ENCODE results near the gene A2M. TPM values are rescaled to one million over a fixed set of nuclear protein-coding genes. Genes with fewer than 3 reads are reported as not detected.

The A2M gene
- total RNA-seq, 1 donor from 2014 or later = 346 TPM

- no peak overlapping the region for H3K27ac Mint-ChIP-seq (ENCODE audit: unreplicated experiment)
- no peaks in the 10 kb centered on the region for H3K4me1 Mint-ChIP-seq (ENCODE audit: low read depth, unreplicated experiment)
- no peak overlapping the region for H3K4me3 Mint-ChIP-seq (ENCODE audit: unreplicated experiment)
- H3K36me3 Mint-ChIP-seq (ENCODE audit: unreplicated experiment) = no peaks in the 10 kb centered on the region
- peaks cover 2% of the 10 kb centered on the region for H3K27me3 Mint-ChIP-seq (ENCODE audit: unreplicated experiment)
- no peaks in the 10 kb centered on the region for H3K9me3 Mint-ChIP-seq (ENCODE audit: unreplicated experiment)
- no peak for TF ChIP-seq CTCF (IDR thresholded peaks at IDR 0.05; ENCODE audit: partially characterized antibody, unreplicated experiment)
- no peak for DNase-seq
Observed at GRCh38 chr12:9027161-9028059, 88.3 kb downstream of the A2M start.

DNA sequence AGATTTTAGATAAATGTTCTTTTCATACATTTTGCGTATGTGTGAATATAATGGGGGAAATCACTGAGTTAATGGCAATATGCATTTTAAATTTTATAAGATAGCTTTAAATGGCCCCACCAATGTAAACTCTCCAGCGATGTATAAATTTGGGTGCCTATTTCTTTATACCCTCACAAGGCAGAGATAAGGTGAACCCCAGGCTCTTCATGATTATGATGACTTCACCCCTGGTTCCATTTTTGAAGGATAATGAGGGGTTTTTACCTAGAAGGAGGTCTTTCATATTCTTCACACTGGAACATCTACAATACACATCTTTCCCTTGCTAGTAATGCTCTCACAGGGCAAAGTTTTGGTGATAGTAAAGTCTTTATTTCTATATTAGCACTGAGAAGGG is 91.2 kb downstream of the A2M start:
- no peak for DNase-seq
- no peaks in the 10 kb centered on the region for H3K4me1 Mint-ChIP-seq (ENCODE audit: low read depth, unreplicated experiment)
- H3K4me3 Mint-ChIP-seq (ENCODE audit: unreplicated experiment) = no peak overlapping the region
- peaks cover 4% of the 10 kb centered on the region for H3K27me3 Mint-ChIP-seq (ENCODE audit: unreplicated experiment)
- H3K36me3 Mint-ChIP-seq (ENCODE audit: unreplicated experiment) = no peaks in the 10 kb centered on the region
- H3K9me3 Mint-ChIP-seq (ENCODE audit: unreplicated experiment) = no peaks in the 10 kb centered on the region
- H3K27ac Mint-ChIP-seq (ENCODE audit: unreplicated experiment) = no peak overlapping the region
- TF ChIP-seq CTCF (IDR thresholded peaks at IDR 0.05; ENCODE audit: partially characterized antibody, unreplicated experiment) = no peak

DNA sequence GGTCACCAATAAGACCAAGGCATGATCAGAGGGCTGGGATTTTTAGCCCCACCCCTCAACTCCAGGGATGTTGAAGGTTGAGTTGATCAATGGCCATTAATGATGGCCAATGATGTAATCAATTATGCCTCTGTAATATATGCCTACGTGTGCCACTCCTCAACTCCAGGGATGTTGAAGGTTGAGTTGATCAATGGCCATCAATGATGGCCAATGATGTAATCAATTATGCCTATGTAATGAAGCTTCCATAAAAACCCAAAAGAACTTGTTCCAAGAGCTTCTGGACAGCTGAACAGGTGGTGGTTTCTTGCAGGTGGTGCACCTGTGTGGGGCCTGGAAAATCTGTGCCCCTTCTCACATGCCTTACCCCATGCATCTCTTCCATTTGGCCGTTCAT is 93.1 kb downstream of the A2M start:
- H3K9me3 Mint-ChIP-seq (ENCODE audit: unreplicated experiment) = peaks cover under 1% of the 10 kb centered on the region
- TF ChIP-seq CTCF (IDR thresholded peaks at IDR 0.05; ENCODE audit: partially characterized antibody, unreplicated experiment) = no peak
- H3K27ac Mint-ChIP-seq (ENCODE audit: unreplicated experiment) = no peak overlapping the region
- H3K4me3 Mint-ChIP-seq (ENCODE audit: unreplicated experiment) = no peak overlapping the region
- H3K4me1 Mint-ChIP-seq (ENCODE audit: low read depth, unreplicated experiment) = no peaks in the 10 kb centered on the region
- H3K36me3 Mint-ChIP-seq (ENCODE audit: unreplicated experiment) = no peaks in the 10 kb centered on the region
- DNase-seq = no peak
- peaks cover 2% of the 10 kb centered on the region for H3K27me3 Mint-ChIP-seq (ENCODE audit: unreplicated experiment)

Other genes with a start within 250 kb of the A2M start
- gene PHC1, start 201.4 kb downstream of the A2M start, total RNA-seq (ENCODE audit: unreplicated experiment) = 59.8 TPM
- gene M6PR, start 166.3 kb downstream of the A2M start, total RNA-seq (ENCODE audit: unreplicated experiment) = 98.8 TPM
- gene KLRG1, start 126.4 kb downstream of the A2M start, total RNA-seq (ENCODE audit: unreplicated experiment) = 5.2 TPM
- gene PZP, start 92.5 kb upstream of the A2M start, total RNA-seq (ENCODE audit: unreplicated experiment) = not detected

Measured in glutamatergic neuron (in vitro differentiated cells).